ENCODE data around the gene PJA1.

PJA1 gene

DNA sequence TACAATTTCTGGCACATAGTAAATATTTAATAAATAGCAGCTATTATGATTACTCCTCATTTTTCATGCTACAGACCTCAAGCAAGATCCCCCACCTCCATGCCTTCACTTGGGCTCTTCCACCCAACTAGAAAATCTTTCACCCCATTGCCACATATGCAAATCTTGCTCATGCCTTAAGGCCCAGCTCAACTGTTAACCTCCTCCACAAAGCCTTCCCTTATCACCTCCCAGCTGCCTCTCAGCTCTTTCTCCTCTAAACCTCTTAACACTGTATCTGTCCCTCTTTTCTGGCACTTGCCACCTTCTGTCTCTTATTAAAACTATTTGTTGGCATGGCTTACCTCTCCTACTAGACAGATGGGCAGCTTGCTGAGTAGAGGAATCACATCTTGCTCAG, 51.5 kb downstream of the PJA1 start:
- no peak for DNase-seq (ENCODE audit: low read depth, low spot score)

Measured in smooth muscle cell of the brain vasculature (primary cell).